Measurements from ENCODE around the gene CDK17. TPM values are rescaled to one million over a fixed set of nuclear protein-coding genes. Genes with fewer than 3 reads are reported as not detected.

Gene CDK17
- total and polyA plus RNA-seq, 2 of the 8 experiments (the other 6 are each of a cell fraction or from before 2014, with no cell fraction given), result 5.8 to 20.0 TPM

GRCh38 chr12:96238336-96239047 lies 161.7 kb downstream of the CDK17 start:
- Histone ChIP-seq H4K91ac (replicated peaks; ENCODE audit: insufficient read length, low read length) (no peak overlapping the region), H3K9me3 (ENCODE audit: insufficient read depth in 2 of 2, low read depth in 1 of 2, low read length in 1 of 2) (no peaks in the 10 kb centered on the region), H2AFZ (ENCODE audit: low read length) (no peak overlapping the region), H3K36me3 (ENCODE audit: control insufficient read depth in 2 of 4, insufficient read depth in 4 of 4, low read length in 3 of 4) (no peaks in the 10 kb centered on the region), H2BK5ac (ENCODE audit: low read depth, low read length) (no peak overlapping the region), H3K14ac (ENCODE audit: insufficient read length) (no peak overlapping the region), H3K18ac (ENCODE audit: extremely low read depth, low read length) (no peak overlapping the region), H3K56ac (replicated peaks; ENCODE audit: insufficient read length, low read depth, low read length) (no peak overlapping the region), H2BK20ac (ENCODE audit: low read length) (no peak overlapping the region), H3K27me3 (replicated peaks in 1 of 4; ENCODE audit: control insufficient read depth in 3 of 4, extremely low read depth in 1 of 4, insufficient read depth in 3 of 4, low read length in 3 of 4) (no peaks in the 10 kb centered on the region), H3K4me1 (replicated peaks in 1 of 4; ENCODE audit: control insufficient read depth in 3 of 4, insufficient read depth in 4 of 4, low read length in 3 of 4) (peaks cover 0 to 5% (median 0%) of the 10 kb centered on the region in 4 experiments; a peak in 2 of 7 replicates), H3K23me2 (ENCODE audit: low read depth, low read length) (no peaks in the 10 kb centered on the region), H3K79me1 (ENCODE audit: low read depth, low read length) (no peaks in the 10 kb centered on the region), H3K4ac (replicated peaks; ENCODE audit: insufficient read length, low read depth, low read length) (no peak overlapping the region), H3K23ac (ENCODE audit: insufficient read length) (no peak overlapping the region), H4K8ac (ENCODE audit: extremely low read depth, insufficient read depth, low read length) (no peak overlapping the region), H4K20me1 (replicated peaks in 1 of 2; ENCODE audit: control insufficient read depth in 1 of 2, insufficient read depth in 2 of 2, low read length in 2 of 2) (peaks cover 0 to 2% of the 10 kb centered on the region in 2 experiments), H4K5ac (ENCODE audit: insufficient read length, low read depth, low read length) (no peak overlapping the region), H3K4me2 (ENCODE audit: insufficient read depth in 1 of 2, low read depth in 2 of 2, low read length in 2 of 2) (no peak overlapping the region), H2BK120ac (replicated peaks; ENCODE audit: low read depth, low read length) (no peak overlapping the region), H3K79me2 (ENCODE audit: control insufficient read depth in 1 of 2, insufficient read depth in 2 of 2, low read length in 2 of 2) (no peaks in the 10 kb centered on the region), H3K4me3 (ENCODE audit: extremely low read depth in 1 of 4, insufficient read depth in 2 of 4, low read depth in 3 of 4, low read length in 4 of 4) (no peak overlapping the region), H3K9ac (replicated peaks in 1 of 4; ENCODE audit: extremely low read depth in 1 of 4, low read depth in 3 of 4, low read length in 3 of 4) (no peak overlapping the region), H2BK12ac (ENCODE audit: low read depth, low read length) (no peak overlapping the region), H3K27ac (ENCODE audit: low read depth, low read length) (no peak overlapping the region), H2BK15ac (ENCODE audit: low read length) (no peak overlapping the region), H2AK5ac (ENCODE audit: low read depth, low read length) (no peak overlapping the region)
- FAIRE-seq (no peak), DNase-seq (ENCODE audit: low read depth in 1 of 2, low spot score in 2 of 2) (no peak)
- WGBS, 2 experiments (ENCODE audit: extremely low coverage in 1 of 2, insufficient coverage in 1 of 2, insufficient read length in 1 of 2, insufficient replicate concordance in 2 of 2, low coverage in 1 of 2, low lambda C conversion rate in 2 of 2, missing lambda C conversion rate in 1 of 2), result 90% methylated on average over 13 of the region's 13 CpGs; no CpG with 5 or more reads in 1 of the 2 experiments
- CTCF ChIA-PET (ENCODE audit: partially characterized antibody), result interaction anchor here (0.6 to 2.2 kb wide), 5 partner anchors 10 to 278 kb away, joined by 3 to 6 read pairs (median 4); no protein-coding TSS in a partner anchor
- POLR2A ChIA-PET (ENCODE audit: partially characterized antibody), result interaction anchor here (0.9 to 1.2 kb wide), 2 partner anchors 15 to 16 kb away, joined by 3 read pairs; no protein-coding TSS in a partner anchor
- TF ChIP-seq SRF (IDR thresholded peaks at IDR 0.05; ENCODE audit: low read depth, low read length) (no peak), SAP30 (IDR thresholded peaks at IDR 0.05; ENCODE audit: insufficient read depth, insufficient replicate concordance, low read length) (no peak), NANOG (IDR thresholded peaks at IDR 0.05; ENCODE audit: insufficient read depth, low read depth, low read length, poor library complexity, severe bottlenecking) (no peak), RBBP5 (IDR thresholded peaks at IDR 0.05; ENCODE audit: borderline replicate concordance, low read depth, low read length) (no peak), CEBPB (IDR thresholded peaks at IDR 0.05; ENCODE audit: low read depth, low read length) (no peak), BACH1 (IDR thresholded peaks at IDR 0.05; ENCODE audit: low read length) (no peak), ZNF274 (IDR thresholded peaks at IDR 0.05; ENCODE audit: borderline replicate concordance, extremely low read depth, low read length) (no peak), EGR1 (IDR thresholded peaks at IDR 0.05; ENCODE audit: borderline replicate concordance, low read depth, low read length) (no peak), NRF1 (IDR thresholded peaks at IDR 0.05; ENCODE audit: low read depth, low read length) (no peak)
- TF ChIP-seq, protein P1, sequence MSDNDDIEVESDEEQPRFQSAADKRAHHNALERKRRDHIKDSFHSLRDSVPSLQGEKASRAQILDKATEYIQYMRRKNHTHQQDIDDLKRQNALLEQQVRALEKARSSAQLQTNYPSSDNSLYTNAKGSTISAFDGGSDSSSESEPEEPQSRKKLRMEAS (IDR thresholded peaks at IDR 0.05), result no peak
